NCI-H82 treated with DMSO at 0.1 percent for 48 hours (cell line): Measurements from ENCODE around the gene THPO.
"Not testable (repeated sequence)": the region's sequence is repeated elsewhere in the genome, so short reads cannot be mapped to it uniquely, and the experiment has no call there.

Experiments
- DNase-seq: peaks from one replicate; lab custom pipeline; 2025; ENCODE audit not compliant: unreplicated experiment; lab: John Stamatoyannopoulos, UW

THPO gene

GRCh38 chr3:184352149-184352785 lies 25.7 kb downstream of the THPO start:
- no peak for DNase-seq

- DNase-seq: no peak
These were observed 26.4 kb downstream of the THPO start for GRCh38 chr3:184351511-184352148.

- DNase-seq: no peak
These were observed 27.4 kb downstream of the THPO start for GRCh38 chr3:184350618-184351017.

GRCh38 chr3:184349563-184350470 lies 28.2 kb downstream of the THPO start:
- no peak for DNase-seq

- DNase-seq: no peak
These were observed 30.0 kb downstream of the THPO start for GRCh38 chr3:184348057-184348382.

GRCh38 chr3:184347321-184348056 lies 30.5 kb downstream of the THPO start:
- DNase-seq: peak; percentile 59

- no peak for DNase-seq
These were observed 31.4 kb downstream of the THPO start for GRCh38 chr3:184346480-184347190.

GRCh38 chr3:184345317-184346144 lies 32.5 kb downstream of the THPO start:
- peak; percentile 27 for DNase-seq

GRCh38 chr3:184344579-184345316 lies 33.3 kb downstream of the THPO start:
- no peak for DNase-seq

GRCh38 chr3:184343200-184343876 lies 34.7 kb downstream of the THPO start:
- DNase-seq: no peak

GRCh38 chr3:184341925-184342324 lies 36.1 kb downstream of the THPO start:
- no peak for DNase-seq

GRCh38 chr3:184339451-184340135 lies 38.4 kb downstream of the THPO start:
- DNase-seq: not testable (repeated sequence)

- DNase-seq: no peak
These were observed 39.0 kb downstream of the THPO start for GRCh38 chr3:184339001-184339400.

GRCh38 chr3:184338511-184338945 lies 39.5 kb downstream of the THPO start:
- DNase-seq: peak; percentile 13

- no peak for DNase-seq
These were observed 40.0 kb downstream of the THPO start for GRCh38 chr3:184337981-184338380.

GRCh38 chr3:184337399-184337714 lies 40.6 kb downstream of the THPO start, which contains the start of gene FAM131A:
FAM131A (plus strand) TSS chr3:184337600; CDS start chr3:184337631, 31 bp downstream.
- DNase-seq: no peak

- DNase-seq: peak; percentile 22
These were observed 41.2 kb downstream of the THPO start for GRCh38 chr3:184336547-184337398.
